ENCODE measurements around the gene VGLL3.

DNA sequence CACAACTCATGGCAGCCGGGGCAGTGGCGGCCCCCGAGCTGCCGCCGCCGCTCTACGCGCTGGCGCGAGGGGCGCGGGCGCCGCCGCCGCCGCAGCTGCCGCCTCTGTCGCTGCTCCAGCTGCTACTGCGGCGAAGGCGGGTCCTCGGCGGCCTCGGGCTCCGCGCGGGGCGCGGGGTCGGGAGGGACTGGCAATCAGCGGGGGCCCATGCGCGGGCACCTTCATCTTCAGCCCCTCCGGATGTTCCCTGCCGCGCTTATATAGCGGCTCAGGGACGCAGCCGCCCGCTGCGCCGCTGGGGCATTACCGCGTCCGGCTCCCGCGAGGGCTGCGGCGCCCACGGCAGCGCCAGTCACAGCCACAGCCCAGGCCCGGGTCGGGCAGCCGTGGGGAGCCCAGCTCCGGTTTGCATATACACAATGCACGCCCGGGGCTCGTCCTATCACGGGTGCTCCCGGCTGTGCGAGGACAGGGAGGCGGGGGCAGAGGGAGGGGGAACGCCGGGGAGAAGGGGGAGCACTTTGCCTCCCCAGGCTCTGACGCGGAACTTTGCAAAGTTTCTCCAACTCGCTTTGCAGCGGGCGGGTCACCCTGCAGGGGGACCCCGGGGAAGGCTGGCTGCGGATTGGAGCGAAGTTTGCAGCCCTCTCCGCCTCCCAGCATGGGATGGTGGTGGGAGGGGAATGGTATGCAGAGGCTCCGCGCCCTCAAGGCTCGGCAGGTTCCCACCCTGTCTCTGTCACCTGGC lies at the start of gene VGLL3:
- TF ChIP-seq, protein P1, sequence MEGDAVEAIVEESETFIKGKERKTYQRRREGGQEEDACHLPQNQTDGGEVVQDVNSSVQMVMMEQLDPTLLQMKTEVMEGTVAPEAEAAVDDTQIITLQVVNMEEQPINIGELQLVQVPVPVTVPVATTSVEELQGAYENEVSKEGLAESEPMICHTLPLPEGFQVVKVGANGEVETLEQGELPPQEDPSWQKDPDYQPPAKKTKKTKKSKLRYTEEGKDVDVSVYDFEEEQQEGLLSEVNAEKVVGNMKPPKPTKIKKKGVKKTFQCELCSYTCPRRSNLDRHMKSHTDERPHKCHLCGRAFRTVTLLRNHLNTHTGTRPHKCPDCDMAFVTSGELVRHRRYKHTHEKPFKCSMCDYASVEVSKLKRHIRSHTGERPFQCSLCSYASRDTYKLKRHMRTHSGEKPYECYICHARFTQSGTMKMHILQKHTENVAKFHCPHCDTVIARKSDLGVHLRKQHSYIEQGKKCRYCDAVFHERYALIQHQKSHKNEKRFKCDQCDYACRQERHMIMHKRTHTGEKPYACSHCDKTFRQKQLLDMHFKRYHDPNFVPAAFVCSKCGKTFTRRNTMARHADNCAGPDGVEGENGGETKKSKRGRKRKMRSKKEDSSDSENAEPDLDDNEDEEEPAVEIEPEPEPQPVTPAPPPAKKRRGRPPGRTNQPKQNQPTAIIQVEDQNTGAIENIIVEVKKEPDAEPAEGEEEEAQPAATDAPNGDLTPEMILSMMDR (IDR thresholded peaks at IDR 0.05): no peak
- peak; percentile 36 for TF ChIP-seq POLR2A (IDR thresholded peaks at IDR 0.05)
